ENCODE results near the gene CCL1. TPM values are rescaled to one million over a fixed set of nuclear protein-coding genes. Genes with fewer than 3 reads are reported as not detected.

The CCL1 gene
- total RNA-seq, 2 donors from 2014 or later, result not detected

- H3K9me3 ChIP-seq, result peaks cover 0 to 5% of the 10 kb centered on the region in 2 donors
- no peak overlapping the region for H3K27ac ChIP-seq
- H3K27me3 ChIP-seq, result no peaks in the 10 kb centered on the region
- H3K4me1 ChIP-seq, result peaks cover 0 to 9% of the 10 kb centered on the region in 2 donors
- no peaks in the 10 kb centered on the region for H3K36me3 ChIP-seq
- no peak for TF ChIP-seq CTCF (IDR thresholded peaks at IDR 0.05)
- DNase-seq (ENCODE audit: low spot score), result no peak
- H3K4me3 ChIP-seq, result no peak overlapping the region
Observed at GRCh38 chr17:34358631-34359030, 4.4 kb downstream of the CCL1 start.

- no peak overlapping the region for H3K4me3 ChIP-seq
- peaks cover 0 to 6% of the 10 kb centered on the region in 2 donors for H3K9me3 ChIP-seq
- DNase-seq (ENCODE audit: low spot score), result no peak
- H3K4me1 ChIP-seq, result peaks cover 0 to 9% of the 10 kb centered on the region in 2 donors
- H3K27ac ChIP-seq, result no peak overlapping the region
- H3K36me3 ChIP-seq, result no peaks in the 10 kb centered on the region
- no peak for TF ChIP-seq CTCF (IDR thresholded peaks at IDR 0.05)
- H3K27me3 ChIP-seq, result no peaks in the 10 kb centered on the region
Observed at GRCh38 chr17:34357398-34357797, 5.6 kb downstream of the CCL1 start.

GRCh38 chr17:34356194-34356593, 6.8 kb downstream of the CCL1 start, which contains the start of gene CCL13:
Gene CCL13 (plus strand): TSS chr17:34356480. CDS start chr17:34356527, 47 bp downstream.
- no peak within 1 kb of the TSS for H3K27ac ChIP-seq
- H3K9me3 ChIP-seq, result peaks cover 0 to 6% of the 10 kb centered on the region in 2 donors
- TF ChIP-seq CTCF (IDR thresholded peaks at IDR 0.05), result no peak
- H3K4me3 ChIP-seq, result no peak within 1 kb of the TSS
- no peaks in the 10 kb centered on the region for H3K36me3 ChIP-seq
- no peaks in the 10 kb centered on the region for H3K27me3 ChIP-seq
- DNase-seq (ENCODE audit: low spot score), result no peak
- H3K4me1 ChIP-seq, result peaks cover 0 to 6% of the 10 kb centered on the region in 2 donors

- no peak overlapping the region for H3K4me3 ChIP-seq
- no peak for DNase-seq (ENCODE audit: low spot score)
- H3K27ac ChIP-seq, result no peak overlapping the region
Observed at GRCh38 chr17:34354637-34355036, 8.4 kb downstream of the CCL1 start.

GRCh38 chr17:34352191-34352590, 10.8 kb downstream of the CCL1 start:
- Histone ChIP-seq H3K4me3 (no peak overlapping the region), H3K9me3 (peaks cover 0 to 6% of the 10 kb centered on the region in 2 donors), H3K36me3 (no peaks in the 10 kb centered on the region), H3K27ac (no peak overlapping the region), H3K4me1 (no peaks in the 10 kb centered on the region), H3K27me3 (no peaks in the 10 kb centered on the region)
- DNase-seq (ENCODE audit: low spot score), result no peak
- TF ChIP-seq CTCF (IDR thresholded peaks at IDR 0.05), result no peak

More at GRCh38 chr17:34354637-34355036, 8.4 kb downstream of the CCL1 start:
- Histone ChIP-seq H3K4me1 (no peaks in the 10 kb centered on the region), H3K36me3 (no peaks in the 10 kb centered on the region), H3K9me3 (peaks cover 0 to 6% of the 10 kb centered on the region in 2 donors), H3K27me3 (no peaks in the 10 kb centered on the region)
- no peak for TF ChIP-seq CTCF (IDR thresholded peaks at IDR 0.05)

GRCh38 chr17:34351096-34351495, 11.9 kb downstream of the CCL1 start:
- TF ChIP-seq CTCF (IDR thresholded peaks at IDR 0.05), result no peak
- Histone ChIP-seq H3K27me3 (no peaks in the 10 kb centered on the region), H3K9me3 (peaks cover 0 to 6% of the 10 kb centered on the region in 2 donors), H3K36me3 (no peaks in the 10 kb centered on the region), H3K4me1 (no peaks in the 10 kb centered on the region), H3K27ac (no peak overlapping the region), H3K4me3 (no peak overlapping the region)
- DNase-seq (ENCODE audit: low spot score), result no peak
